Caco-2 (cell line): ENCODE data around the gene GEMIN4. TPM values are rescaled to one million over a fixed set of nuclear protein-coding genes. Genes with fewer than 3 reads are reported as not detected.
"Not testable (repeated sequence)": the region's sequence is repeated elsewhere in the genome, so short reads cannot be mapped to it uniquely, and the experiment has no call there.

ENCODE experiments used
- BruUV-seq: library from RNA; stranded (reverse); fragments of 400-500 nt; replicated peaks from 2 replicates; lab custom pipeline; 2021; lab: Mats Ljungman, UMichigan
- CTCF ChIA-PET: fragments of 300-600 bp; sonication (Branson Sonifier 250); formaldehyde crosslinking; loops from one replicate; lab custom pipeline; 2022; ENCODE audit warnings: antibody characterized with exemption; lab: Charles Lee
- POLR2A ChIA-PET: fragments of 300-600 bp; sonication (Branson Sonifier 250); formaldehyde crosslinking; loops from one replicate; lab custom pipeline; 2022; ENCODE audit warnings: antibody characterized with exemption; lab: Charles Lee
- DNase-seq, 2 experiments: peaks; one replicate each; pipeline versions ENCODE4 v3.0.0 to v3.0.0-alpha.2; 2020 to 2022
- H3K27me3 ChIP-seq: replicated peaks from 2 replicates; pipeline ENCODE4 v1.6.0; 2011; ENCODE audit warnings: low read length; ENCODE audit not compliant: control insufficient read depth, insufficient read depth
- H3K36me3 ChIP-seq: 2 replicates; pipeline ENCODE4 v1.5.1; 2011; ENCODE audit warnings: low read length; ENCODE audit not compliant: control insufficient read depth, insufficient read depth
- H3K4me1 ChIP-seq: fragments of 250-450 bp; sonication (Bioruptor Pico); 2 replicates; pipeline ENCODE4 v1.5.1; 2020; ENCODE audit warnings: mild to moderate bottlenecking
- H3K4me3 ChIP-seq: 2 replicates; pipeline ENCODE4 v1.5.1; 2011; ENCODE audit warnings: low read depth, mild to moderate bottlenecking, control low read depth, low read length
- H3K9me3 ChIP-seq: fragments of 250-450 bp; sonication (Bioruptor Pico); 2 replicates; pipeline ENCODE4 v1.5.1; 2020; ENCODE audit warnings: mild to moderate bottlenecking, moderate library complexity
- H3K27ac Mint-ChIP-seq: one replicate; pipeline ENCODE4 v1.8.0; 2022; ENCODE audit warnings: mixed read lengths; ENCODE audit not compliant: unreplicated experiment
- H3K27me3 Mint-ChIP-seq: one replicate; pipeline ENCODE4 v1.8.0; 2022; ENCODE audit warnings: mixed read lengths; ENCODE audit not compliant: insufficient read depth, unreplicated experiment
- H3K36me3 Mint-ChIP-seq: one replicate; pipeline ENCODE4 v1.8.0; 2022; ENCODE audit warnings: mild to moderate bottlenecking, mixed read lengths; ENCODE audit not compliant: insufficient read depth, unreplicated experiment
- H3K4me1 Mint-ChIP-seq: one replicate; pipeline ENCODE4 v1.8.0; 2022; ENCODE audit warnings: low read depth, mixed read lengths; ENCODE audit not compliant: unreplicated experiment
- H3K4me3 Mint-ChIP-seq: one replicate; pipeline ENCODE4 v1.8.0; 2022; ENCODE audit warnings: mild to moderate bottlenecking, moderate library complexity, mixed read lengths; ENCODE audit not compliant: unreplicated experiment
- H3K9me3 Mint-ChIP-seq: one replicate; pipeline ENCODE4 v1.8.0; 2022; ENCODE audit warnings: mixed read lengths; ENCODE audit not compliant: unreplicated experiment
- intact Hi-C: fragments of 100-400 bp; cut with micrococcal nuclease; formaldehyde crosslinking; loops from one replicate; pipeline ENCODE4 v1.10.0; 2022; ENCODE audit not compliant: unreplicated experiment
- total RNA-seq: library from RNA; stranded (reverse); gene quantifications from 2 replicates; pipeline ENCODE4 v1.2.3, GENCODE V29; 2022
- TF ChIP-seq, protein P1 (sequence below), 2 experiments: fragments of 200-600 bp in 1 of 2; IDR thresholded peaks; 1 replicate in 1 of 2; 2 replicates in 1 of 2; pipeline versions ENCODE4 v1.5.1 to v1.8.0; 2011 to 2022; ENCODE audit warnings: antibody characterized with exemption in 1 of 2, control low read depth in 1 of 2, inconsistent platforms in 1 of 2, low read depth in 1 of 2, low read length in 1 of 2, mild to moderate bottlenecking in 1 of 2, moderate library complexity in 1 of 2; ENCODE audit not compliant: insufficient read depth in 1 of 2, severe bottlenecking in 1 of 2, unreplicated experiment in 1 of 2

Gene GEMIN4
- total RNA-seq, 1 experiment from 2014 or later: 19.1 TPM

DNA sequence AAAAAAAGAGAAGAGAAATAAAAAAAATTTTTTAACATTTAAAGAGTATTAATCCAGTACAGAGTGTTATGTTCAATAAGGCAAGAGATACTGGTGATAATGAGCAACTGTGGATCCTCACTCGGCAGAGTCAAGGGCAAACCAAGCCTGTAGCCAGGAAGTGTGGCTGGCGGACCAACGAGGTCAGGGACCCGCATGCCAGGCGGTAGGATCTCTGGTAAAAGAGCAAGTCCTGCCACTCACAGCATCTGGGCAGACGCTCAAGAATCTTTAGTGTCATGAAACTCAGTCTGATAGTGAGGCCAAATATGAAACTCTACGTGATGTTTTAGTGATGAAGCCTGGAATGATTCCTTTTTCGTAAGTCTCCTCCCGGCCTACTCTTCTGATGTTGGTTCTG lies 8.3 kb upstream of the GEMIN4 start:
- no peak for DNase-seq
- no peaks in the 10 kb centered on the region for H3K9me3 Mint-ChIP-seq
- no peaks in the 10 kb centered on the region for H3K36me3 ChIP-seq
- peaks cover 8% of the 10 kb centered on the region for H3K4me1 Mint-ChIP-seq
- TF ChIP-seq, protein P1, sequence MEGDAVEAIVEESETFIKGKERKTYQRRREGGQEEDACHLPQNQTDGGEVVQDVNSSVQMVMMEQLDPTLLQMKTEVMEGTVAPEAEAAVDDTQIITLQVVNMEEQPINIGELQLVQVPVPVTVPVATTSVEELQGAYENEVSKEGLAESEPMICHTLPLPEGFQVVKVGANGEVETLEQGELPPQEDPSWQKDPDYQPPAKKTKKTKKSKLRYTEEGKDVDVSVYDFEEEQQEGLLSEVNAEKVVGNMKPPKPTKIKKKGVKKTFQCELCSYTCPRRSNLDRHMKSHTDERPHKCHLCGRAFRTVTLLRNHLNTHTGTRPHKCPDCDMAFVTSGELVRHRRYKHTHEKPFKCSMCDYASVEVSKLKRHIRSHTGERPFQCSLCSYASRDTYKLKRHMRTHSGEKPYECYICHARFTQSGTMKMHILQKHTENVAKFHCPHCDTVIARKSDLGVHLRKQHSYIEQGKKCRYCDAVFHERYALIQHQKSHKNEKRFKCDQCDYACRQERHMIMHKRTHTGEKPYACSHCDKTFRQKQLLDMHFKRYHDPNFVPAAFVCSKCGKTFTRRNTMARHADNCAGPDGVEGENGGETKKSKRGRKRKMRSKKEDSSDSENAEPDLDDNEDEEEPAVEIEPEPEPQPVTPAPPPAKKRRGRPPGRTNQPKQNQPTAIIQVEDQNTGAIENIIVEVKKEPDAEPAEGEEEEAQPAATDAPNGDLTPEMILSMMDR (IDR thresholded peaks at IDR 0.05; ENCODE audit: insufficient read depth in 1 of 2, low read depth in 1 of 2, low read length in 1 of 2, severe bottlenecking in 1 of 2, unreplicated experiment in 1 of 2): no peak
- no peaks in the 10 kb centered on the region for H3K9me3 ChIP-seq
- CTCF ChIA-PET: no interaction called here
- H3K27me3 Mint-ChIP-seq: no peaks in the 10 kb centered on the region
- BruUV-seq: no TSS peak
- H3K27me3 ChIP-seq: no peaks in the 10 kb centered on the region
- intact Hi-C loops: no loop called here
- H3K4me1 ChIP-seq: no peaks in the 10 kb centered on the region
- no peak overlapping the region for H3K4me3 Mint-ChIP-seq
- no peak overlapping the region for H3K27ac Mint-ChIP-seq
- POLR2A ChIA-PET: no interaction called here
- H3K36me3 Mint-ChIP-seq: peaks cover 53% of the 10 kb centered on the region
- no peak overlapping the region for H3K4me3 ChIP-seq

DNA sequence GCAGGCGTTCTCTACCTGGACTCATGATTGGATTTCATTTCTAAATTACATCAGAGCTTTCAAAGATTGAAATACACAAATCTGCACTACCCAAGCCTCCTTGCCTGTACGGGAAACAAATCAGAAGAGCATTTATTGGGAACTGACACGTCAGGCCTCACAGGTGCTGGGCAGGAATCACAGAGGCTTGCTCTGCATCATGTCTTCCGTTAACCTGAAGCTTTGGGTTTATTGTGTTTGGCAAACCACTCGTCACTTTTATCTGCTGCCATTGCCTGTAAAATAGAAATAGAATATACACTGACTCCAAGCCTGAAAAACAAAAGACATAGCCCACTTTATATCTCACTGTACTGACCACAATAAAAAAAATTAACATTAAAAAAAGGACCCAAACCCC lies 7.9 kb upstream of the GEMIN4 start:
- Mint-ChIP-seq H3K27me3 (no peaks in the 10 kb centered on the region), H3K36me3 (peaks cover 53% of the 10 kb centered on the region), H3K27ac (no peak overlapping the region), H3K4me1 (peaks cover 8% of the 10 kb centered on the region), H3K4me3 (no peak overlapping the region), H3K9me3 (no peaks in the 10 kb centered on the region)
- Histone ChIP-seq H3K27me3 (no peaks in the 10 kb centered on the region), H3K4me3 (no peak overlapping the region), H3K4me1 (no peaks in the 10 kb centered on the region), H3K36me3 (no peaks in the 10 kb centered on the region), H3K9me3 (no peaks in the 10 kb centered on the region)
- intact Hi-C loops: no loop called here
- TF ChIP-seq, protein P1 (IDR thresholded peaks at IDR 0.05; ENCODE audit: insufficient read depth in 1 of 2, low read depth in 1 of 2, low read length in 1 of 2, severe bottlenecking in 1 of 2, unreplicated experiment in 1 of 2): no peak
- POLR2A ChIA-PET: no interaction called here
- CTCF ChIA-PET: no interaction called here
- no TSS peak for BruUV-seq
- DNase-seq: no peak

DNA sequence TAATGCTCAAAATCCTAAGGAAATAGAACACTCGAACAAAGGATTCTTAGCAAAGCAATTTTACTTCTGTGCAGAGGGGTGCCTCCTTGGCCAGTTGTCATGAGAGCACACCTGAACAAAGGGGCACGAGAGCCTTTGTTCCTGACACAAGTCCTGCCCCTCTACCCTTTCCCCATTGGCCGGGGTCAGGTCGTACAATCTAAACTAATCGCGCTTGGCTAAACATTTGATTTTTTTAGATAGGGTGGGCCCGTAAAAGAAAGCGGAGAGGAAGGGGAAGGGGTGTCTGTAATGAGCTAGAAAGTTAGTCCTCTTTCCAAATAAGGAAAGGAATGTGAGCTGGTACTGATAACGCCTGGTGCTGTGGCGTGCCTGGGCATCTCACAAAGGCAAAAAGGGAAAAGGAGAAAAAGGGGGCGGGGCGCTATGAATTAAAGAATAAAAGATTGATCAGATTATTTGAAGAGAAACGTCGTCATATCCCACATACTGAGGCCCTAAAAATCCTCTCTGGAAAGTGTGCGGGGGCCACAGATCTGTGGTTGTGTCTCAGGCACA lies 4.0 kb upstream of the GEMIN4 start:
- H3K4me1 ChIP-seq, H3K9me3 ChIP-seq, BruUV-seq, CTCF ChIA-PET, H3K36me3 ChIP-seq, POLR2A ChIA-PET, H3K4me1 Mint-ChIP-seq, DNase-seq, H3K4me3 ChIP-seq, H3K9me3 Mint-ChIP-seq, intact Hi-C loops, H3K4me3 Mint-ChIP-seq, H3K27me3 Mint-ChIP-seq, H3K27me3 ChIP-seq: not testable (repeated sequence)
- Mint-ChIP-seq H3K36me3 (peaks cover 36% of the 10 kb centered on the region), H3K27ac (peak overlapping the region; percentile 69)

DNA sequence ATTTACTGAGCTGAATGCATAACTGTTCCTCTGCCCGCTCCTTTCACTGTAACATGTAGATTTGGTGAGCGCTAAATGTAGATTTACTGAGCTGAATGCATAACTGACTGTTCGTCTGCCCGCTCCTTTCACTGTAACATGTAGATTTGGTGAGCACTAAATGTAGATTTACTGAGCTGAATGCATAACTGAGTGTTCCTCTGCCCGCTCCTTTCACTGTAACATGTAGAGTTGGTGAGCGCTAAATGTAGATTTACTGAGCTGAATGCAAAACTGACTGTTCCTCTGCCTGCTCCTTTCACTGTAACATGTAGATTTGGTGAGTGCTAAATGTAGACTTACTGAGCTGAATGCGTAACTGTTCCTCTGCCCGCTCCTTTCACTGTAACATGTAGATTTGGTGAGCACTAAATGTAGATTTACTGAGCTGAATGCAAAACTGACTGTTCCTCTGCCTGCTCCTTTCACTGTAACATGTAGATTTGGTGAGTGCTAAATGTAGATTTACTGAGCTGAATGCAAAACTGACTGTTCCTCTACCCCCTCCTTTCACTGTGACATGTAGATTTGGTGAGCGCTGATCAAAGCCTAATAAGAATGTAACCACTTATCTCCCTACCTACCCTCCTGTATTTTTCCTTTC lies 3.4 kb upstream of the GEMIN4 start:
- DNase-seq, intact Hi-C loops: not testable (repeated sequence)

More for the DNA sequence above, 3.4 kb upstream of the GEMIN4 start:
- BruUV-seq, CTCF ChIA-PET, H3K4me3 Mint-ChIP-seq, H3K9me3 Mint-ChIP-seq, H3K27me3 ChIP-seq, H3K36me3 ChIP-seq, H3K9me3 ChIP-seq, POLR2A ChIA-PET, H3K27me3 Mint-ChIP-seq, H3K4me3 ChIP-seq, H3K4me1 ChIP-seq: not testable (repeated sequence)
- Mint-ChIP-seq H3K27ac (peak overlapping the region; percentile 69), H3K36me3 (peaks cover 36% of the 10 kb centered on the region), H3K4me1 (peaks cover 12% of the 10 kb centered on the region)
